ENCODE measurements around the gene SGMS2.
"Not testable (repeated sequence)": the region's sequence is repeated elsewhere in the genome, so short reads cannot be mapped to it uniquely, and the experiment has no call there.

Gene SGMS2

DNA sequence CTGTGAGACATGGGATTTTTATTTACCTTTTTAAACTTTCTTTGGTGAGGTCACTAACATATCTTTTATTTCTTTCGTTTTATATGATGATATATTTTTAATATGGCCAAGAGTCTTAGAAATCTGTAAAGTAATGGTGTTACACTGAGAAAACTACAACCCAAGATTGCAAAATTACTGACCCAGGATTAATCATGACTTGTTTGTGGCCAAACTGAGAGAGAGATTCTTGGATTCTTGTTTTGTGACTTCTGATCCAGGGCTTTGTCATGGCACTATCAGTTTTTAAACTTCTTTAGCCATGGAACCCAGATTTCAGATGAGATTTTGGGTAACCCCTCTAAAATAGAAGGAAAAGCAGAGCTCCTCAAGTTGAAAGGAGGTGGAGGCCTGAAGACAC is 42.0 kb downstream of the SGMS2 start:
- DNase-seq (ENCODE audit: low read depth), result no peak

DNA sequence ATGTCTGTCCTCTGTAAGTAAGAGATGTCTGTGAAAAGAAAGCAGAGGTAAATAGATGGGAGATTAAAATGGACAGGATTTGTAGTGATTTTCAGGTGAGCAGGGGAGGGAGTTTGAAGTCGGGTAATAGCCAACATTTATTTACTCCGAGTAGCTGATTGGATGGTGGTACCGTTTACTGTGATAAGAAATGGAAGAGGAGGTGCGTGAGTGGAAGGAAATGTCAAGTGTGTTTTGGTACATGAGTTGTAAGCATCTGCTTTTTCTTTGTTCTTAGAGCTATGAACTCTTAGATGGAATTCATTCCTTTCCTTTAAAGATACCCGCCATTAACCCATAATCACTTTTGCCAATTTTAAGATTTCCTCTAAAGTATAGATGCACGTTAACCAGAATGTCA is 45.5 kb downstream of the SGMS2 start:
- DNase-seq (ENCODE audit: low read depth), result no peak

DNA sequence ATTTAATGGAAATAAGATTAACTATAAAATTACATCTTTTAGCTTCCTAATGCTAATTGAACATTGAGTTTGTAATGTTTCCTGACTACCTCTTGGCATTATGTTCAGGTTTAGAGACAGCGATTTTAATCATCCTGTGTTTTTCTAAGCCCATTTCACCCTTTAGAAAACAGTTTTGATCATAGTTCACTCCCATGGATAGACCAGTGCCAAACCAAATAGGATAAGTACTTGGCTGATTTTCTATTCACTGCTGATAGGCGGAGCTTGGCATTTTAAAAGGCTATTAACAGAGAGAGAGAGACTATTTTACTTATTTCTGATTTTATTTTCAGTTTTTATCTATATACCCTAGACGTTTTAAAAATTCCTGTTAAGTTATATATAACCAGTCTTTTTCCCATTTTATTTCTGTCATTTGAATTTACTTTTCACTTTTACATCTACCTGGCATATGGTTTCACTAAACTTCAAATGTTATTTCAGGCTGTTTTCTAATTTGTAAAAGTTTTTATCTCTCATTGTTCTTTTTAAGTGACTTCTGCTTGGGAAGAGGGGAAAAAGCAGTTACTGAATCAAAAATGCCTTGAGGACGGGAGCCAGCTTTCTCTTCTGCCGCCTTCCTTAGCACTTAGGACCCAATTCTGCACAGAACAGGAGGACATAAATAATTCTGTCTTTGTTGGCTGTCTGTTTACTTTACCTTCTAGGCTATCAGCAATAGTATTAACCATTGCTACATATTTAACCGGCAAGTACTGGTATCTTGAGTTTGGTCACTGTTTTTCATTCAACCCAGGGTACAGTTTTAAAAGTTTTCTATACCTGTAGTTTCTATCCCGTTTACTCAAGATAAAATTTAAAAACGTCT is 46.4 kb downstream of the SGMS2 start:
- DNase-seq (ENCODE audit: low read depth), result no peak

DNA sequence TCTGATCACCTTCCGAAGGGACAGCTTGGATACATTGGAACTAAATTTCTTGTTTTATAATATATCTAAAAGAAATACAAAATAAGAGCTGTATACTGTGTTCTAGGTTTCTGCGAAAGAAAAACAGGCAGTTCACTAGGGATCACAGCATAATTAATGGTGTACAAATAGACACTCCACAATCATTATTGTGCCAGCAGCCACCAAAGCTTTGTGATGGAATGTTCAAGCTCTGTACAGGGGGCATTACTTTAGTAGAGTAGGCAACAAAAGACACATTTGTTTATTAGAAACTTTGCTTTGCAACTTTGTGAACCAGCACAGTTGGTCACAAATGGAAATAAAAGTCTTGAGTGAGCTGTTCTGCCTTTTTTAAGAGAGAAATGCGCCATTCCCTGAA is 49.3 kb downstream of the SGMS2 start:
- no peak for DNase-seq (ENCODE audit: low read depth)

DNA sequence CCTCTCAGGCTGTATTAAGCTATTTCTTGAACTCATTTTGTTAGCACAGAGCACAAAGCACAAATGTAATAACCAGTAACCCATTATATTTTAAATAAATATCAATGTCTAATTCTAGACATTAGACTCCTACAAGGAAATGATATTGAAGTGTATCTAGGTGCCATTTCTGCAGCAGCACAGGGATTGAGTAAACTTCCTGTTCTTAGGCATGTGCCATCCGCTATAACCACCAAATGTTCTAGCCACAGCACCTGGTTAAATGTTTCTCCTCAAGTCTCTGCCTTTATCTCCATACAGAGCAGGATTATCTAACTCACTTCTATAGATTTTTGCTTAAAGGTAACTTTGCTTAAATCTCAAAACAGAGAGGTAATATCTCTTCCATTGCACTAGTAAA is 51.4 kb downstream of the SGMS2 start:
- DNase-seq (ENCODE audit: low read depth), result no peak

DNA sequence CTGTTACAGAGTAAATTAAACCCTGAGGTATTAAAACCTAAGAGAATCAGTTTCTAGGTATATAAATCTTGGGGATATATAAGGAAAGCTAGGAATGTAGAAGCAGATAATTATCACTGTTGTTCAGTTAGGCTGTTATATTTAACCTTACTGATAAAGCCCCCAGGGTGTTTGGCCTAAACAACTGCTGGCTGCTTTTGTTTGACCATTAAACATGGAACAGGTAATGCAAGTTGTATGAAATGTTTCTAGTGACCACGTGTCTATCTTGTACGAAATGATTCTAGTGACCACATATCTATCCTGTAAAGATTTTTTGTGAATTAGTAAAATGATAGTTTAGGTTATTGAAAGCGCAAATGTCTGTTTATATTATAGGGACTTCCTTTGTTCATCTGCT is 52.6 kb downstream of the SGMS2 start:
- no peak for DNase-seq (ENCODE audit: low read depth)

DNA sequence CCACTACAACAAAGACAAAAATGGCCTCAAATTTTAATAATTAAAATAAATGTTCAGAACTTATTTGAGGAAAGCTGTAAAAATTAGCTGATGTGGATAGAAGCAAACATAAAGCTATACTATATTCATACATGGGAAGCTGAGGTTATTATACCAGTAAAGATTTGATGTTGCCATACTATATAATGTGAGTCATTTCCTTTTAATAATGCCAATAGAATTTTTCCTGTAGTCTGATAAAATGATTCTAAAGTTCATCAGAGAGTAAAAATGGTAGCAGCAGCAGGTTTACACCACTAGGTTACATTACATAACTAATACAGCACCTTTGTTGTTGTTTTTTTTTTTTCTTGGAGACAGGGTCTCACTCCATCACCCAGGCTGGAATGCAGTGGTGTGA is 61.1 kb downstream of the SGMS2 start:
- no peak for DNase-seq (ENCODE audit: low read depth)

DNA sequence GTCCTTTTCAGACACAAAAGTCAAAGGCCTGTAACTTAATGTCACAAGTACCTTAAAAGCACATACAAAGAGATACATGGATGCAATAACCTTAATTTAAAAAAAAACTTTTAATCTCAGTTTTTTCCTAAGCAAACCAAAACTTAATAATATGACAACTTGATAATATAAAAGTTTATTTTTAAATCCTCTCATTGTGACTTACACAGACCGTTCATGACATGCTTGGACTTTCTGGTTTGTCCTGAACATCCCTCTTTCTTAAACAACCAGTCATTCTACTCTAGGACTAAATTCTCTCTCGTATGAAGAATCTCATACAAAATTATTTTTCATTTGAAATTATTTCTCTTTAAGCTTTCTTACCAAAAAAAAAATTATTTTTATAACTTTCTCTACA is 63.5 kb downstream of the SGMS2 start:
- no peak for DNase-seq (ENCODE audit: low read depth)

DNA sequence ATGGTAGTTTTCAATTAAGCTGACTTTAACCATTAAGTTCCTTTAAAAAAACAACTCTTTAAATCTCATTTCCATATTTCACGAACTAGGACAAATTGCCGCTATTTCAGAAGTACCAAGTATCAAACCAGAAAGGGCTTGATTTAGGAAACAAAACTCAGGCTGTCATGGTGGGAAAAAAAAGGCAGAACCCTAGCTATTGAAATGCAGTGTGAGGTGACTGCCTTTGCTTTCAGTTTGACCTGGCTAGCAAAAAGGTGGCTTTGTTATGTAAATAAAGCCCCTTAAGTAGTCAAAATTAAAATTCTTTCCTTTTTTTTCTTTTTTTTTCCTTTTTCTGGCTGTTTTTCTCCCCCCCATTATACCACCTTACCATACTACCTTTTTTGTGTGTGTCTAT is 66.0 kb downstream of the SGMS2 start:
- no peak for DNase-seq (ENCODE audit: low read depth)

DNA sequence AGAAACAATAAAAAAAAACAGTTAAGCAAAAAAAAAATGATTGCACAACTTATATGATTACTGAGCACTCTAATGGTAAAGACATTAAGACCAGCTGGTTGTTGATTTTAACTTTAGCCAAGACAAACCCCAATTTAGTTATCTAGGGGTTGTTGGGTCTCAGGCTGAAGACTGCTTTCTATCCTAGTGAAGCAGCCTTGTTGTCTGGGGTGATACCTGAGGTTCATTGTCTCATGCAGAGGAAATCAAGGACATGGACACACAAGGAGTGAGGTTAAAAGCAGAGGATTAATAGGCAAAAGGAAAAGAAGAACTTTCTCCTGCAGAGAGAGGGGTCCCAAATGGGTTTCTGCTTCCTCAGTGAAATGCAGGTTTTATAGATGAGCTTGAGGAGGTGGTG is 66.6 kb downstream of the SGMS2 start:
- no peak for DNase-seq (ENCODE audit: low read depth)

DNA sequence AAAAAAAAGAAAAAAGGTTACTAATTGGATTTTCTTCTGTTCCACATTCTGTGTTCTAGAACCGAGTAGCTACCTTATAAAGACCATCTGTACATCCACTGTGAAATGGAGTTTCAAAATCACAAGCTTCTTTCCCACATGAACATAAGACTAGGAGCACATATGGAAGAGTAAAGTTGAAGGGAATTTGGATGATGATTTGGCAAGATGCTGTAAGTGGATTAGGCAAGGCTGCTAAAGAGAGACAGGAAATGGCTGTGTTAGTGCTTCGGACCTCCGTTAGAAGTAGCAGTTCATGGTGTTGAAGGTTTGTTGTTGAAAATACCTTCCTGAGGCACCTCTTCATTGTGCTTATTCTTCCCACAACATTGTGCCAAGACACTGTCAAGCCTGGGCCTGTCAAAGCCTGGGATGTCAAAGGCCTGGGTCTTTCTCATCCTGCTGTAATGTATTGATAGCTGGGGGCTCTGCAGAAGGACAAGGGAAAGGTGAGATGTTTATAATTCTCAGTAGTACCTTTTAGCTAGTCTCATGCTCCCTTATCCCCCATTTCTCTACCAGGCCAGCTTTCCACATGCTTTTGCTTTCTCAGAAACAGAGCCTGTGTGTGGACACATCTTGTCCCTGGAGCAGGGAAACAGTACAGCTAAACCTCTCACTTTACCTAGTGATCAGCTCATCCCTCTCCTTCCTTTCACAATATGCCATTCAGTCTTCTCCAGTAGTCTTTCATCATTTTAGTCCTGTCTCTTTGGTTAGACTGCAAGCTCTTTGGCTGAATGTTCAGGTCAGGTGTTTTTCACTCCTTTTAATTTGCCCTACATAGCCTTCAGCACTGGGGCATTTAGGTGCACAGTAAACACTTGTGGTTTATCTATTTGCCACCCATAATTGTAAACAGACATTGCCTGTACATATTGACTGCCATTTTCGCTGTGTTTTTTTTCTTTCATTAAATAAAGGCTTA is 68.7 kb downstream of the SGMS2 start:
- DNase-seq (ENCODE audit: low read depth), result no peak

DNA sequence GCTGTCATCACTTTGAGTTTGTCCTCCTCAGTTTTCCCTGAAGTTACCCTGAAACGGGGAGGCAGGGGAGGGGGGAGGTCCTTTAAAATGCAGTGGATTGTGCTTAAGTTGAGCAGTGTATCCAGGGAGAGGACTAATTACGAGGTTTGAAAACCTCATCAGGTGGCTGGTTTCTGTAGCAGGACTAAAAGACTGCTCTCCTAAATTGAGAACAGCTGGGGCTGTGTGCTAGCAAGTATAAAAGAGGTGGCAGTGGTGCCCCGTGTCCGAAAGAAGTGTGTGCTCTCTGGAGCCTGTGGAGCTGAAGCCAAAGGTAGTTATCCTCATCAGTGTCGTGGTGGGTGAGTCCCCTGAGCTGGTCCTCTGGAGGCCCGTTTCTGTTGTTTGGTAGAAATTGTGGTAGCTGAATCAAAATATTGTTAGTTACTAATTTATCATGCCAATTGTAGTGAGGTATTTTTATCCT is 69.4 kb downstream of the SGMS2 start:
- no peak for DNase-seq (ENCODE audit: low read depth)

DNA sequence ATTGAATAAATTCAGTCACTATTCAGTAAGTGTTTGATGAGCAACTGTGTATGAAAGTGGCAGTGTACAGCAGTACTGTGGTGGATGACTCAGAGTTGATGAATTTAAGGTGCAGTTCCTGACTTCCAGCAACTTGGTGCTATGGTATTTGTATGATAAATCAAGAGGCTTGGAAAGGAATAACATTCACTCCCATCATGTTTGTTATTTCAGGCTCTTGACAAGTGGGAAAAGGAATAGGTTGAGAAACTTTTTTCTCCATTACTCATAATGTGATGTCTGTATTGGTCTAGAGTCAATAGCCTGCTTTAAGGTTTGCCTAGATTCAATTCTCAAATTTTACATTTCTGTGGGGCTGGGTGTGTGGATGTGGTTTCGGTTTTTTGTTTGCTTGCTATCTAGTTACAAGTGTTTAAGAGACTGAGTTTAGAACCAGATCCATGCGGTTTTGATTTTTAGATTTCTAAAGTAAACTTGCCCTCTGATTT is 71.5 kb downstream of the SGMS2 start:
- no peak for DNase-seq (ENCODE audit: low read depth)

DNA sequence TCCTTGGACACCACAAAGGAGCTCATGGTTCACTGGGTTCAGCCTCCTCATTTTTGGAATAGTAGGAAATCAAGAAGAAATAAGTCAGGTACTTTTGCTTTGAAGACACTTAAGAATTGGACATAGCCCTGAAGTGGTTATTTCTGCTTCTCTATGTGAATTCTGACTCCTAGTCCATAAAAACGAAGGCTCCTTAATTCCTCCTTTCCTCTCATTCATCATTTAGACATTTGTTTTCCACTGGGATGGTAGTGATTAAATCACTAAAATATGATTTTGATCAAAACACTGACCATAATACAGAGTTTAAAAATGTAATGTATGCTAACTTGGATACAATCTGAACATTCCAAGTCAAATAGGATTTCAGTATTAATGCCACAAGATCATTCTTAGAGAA is 71.9 kb downstream of the SGMS2 start:
- DNase-seq (ENCODE audit: low read depth), result no peak

DNA sequence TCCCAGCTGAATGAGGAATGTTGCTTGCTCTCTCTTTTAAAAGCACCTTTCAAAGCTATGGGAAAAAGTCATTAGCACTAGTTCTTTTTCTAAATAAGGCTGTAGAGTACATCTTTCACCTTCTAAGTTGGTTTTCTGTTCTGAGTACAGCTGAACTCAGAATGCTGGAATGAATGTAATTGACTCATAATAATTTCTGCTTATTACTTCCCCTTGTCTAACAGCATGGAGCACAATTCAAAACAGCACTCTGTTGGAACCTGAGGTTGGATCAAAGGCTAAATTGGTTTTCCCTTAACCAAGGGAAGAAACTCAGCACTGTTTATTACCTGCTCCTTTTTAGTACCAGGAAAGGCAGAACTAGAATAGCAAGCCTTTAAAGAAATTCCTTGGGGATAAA is 73.1 kb downstream of the SGMS2 start:
- DNase-seq (ENCODE audit: low read depth), result no peak

DNA sequence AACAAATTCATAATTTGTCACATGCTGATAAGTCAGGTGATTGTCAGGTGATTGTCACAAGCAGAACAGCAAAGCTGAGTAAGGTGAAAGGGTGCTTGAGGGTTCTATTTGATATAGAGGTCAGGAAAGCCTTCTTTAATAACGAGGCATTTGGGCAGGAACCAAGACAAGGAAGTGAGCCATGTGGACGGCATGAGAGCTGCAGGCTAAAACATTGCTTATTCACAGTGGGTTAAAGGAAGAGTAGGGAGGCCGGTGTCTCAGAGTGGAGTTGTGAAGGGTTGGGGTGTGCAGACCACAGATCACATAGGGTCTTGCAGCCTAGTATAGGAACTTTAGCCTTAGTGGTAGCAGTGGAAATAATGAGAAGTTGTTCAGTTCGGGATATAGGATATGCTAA is 75.3 kb downstream of the SGMS2 start:
- no peak for DNase-seq (ENCODE audit: low read depth)

DNA sequence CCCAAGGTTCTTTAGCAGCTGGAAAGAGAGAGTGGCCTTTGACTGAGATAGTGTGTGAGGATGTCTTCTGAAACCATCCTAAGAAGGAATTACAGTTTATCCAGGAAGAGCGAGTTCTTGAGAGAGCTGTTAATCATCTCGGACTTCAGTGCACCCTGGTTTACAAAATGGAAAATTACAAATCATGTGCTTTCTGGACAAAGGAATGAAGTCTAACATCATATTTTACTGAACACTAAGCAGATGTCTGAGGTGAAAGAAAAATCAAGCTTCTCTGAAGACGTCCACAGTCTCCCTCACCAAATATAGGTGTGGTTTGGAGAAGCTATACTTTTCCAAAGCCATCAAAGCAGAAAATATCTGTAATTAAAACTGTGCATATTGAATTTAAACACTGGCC is 75.8 kb downstream of the SGMS2 start:
- no peak for DNase-seq (ENCODE audit: low read depth)

DNA sequence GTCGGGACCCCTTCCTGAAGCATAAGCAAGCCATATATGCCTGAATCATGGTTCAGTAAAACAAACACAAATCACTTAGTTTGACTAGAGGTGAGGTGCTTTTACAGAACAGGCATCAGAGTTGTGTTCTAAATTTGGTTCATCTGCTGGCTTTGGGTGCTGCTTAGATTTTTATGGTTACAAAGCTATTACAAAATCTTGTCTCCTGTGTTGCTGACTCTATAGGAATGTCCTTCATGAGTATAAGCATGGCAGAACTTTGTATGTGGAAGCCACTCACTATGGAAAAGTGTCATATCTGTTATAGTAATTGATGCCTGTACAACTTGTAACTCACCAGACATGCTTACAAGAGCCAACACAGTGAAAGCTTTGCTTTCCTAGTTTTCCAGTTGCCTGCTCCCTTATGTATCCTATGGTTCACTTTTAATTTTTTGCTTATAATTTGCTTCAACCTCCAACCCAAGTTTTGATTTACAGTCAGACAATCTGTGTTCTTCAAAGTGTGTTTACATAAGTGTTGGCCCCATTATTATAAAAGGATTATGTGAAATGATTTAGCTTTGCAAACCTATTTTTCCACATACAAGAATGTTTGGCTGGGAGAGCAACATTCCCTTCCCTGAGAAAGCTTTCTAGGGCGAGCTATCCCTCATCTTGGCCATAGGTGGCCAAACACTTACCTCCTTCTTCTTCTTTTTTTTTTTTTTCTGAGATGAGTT is 76.6 kb downstream of the SGMS2 start:
- DNase-seq (ENCODE audit: low read depth), result no peak

DNA sequence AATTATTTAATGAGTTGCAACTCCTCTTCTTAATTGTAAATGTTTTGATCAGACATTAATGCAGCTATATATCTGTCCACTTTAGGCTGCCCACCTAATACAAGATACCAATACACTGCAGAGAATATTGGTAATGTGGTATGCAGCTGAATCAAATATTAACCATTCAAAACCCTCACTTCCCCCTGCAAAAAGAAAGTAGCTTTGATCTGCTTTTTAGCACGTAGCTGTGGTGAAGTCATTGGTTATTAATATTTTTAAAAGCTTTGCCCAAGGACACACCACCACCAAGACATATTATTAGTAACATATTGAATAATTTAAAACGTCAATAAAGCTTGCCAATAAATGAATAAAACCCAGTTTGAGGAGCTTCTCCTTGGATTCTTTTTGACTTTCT is 78.0 kb downstream of the SGMS2 start:
- no peak for DNase-seq (ENCODE audit: low read depth)

DNA sequence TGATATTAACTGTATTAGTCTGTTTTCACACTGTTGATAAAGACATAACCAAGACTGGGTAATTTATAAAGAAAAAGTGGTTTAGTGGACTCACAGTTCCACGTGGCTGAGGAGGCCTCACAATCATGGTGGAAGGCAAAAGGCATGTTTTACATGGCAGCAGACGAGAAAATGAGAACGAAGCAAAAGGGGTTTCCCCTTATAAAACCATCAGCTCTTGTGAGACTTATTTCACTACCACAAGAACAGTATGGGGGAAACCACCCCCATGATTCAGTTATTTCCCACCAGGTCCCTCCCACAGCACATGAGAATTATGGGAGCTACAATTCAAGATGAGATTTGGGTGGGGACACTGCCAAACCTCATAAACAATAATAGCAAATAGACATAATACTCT is 80.3 kb downstream of the SGMS2 start:
- DNase-seq (ENCODE audit: low read depth), result not testable (repeated sequence)

DNA sequence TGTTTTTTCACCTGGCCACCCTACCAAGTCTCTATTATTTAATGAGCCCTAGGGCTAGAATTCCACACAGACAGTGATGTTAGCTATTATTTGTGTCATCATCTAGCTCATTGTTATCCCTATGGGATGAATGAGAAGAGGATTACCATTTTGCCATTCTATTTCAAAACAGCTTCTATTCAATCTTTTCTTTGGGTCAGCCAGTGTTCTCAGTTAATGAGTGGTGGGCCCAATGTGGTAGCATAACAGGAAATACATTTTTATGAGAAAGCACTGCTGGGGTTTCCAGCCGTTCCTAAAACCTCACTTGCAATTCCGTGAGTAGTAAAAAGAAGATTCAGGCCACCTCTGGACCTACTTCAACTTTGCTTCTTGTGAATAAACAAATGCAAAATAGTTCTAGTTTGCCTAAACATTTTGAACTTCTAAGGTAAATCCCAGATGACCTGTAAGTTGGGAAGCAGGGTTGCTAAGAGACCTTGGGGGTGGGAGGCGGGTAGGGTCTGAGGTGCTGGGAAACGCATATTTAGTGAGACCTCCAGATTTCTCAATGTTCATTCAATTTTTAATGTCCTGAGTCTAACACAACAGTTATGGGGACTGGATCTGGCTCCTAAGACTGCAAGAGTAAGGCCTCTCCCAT is 81.8 kb downstream of the SGMS2 start:
- DNase-seq (ENCODE audit: low read depth), result no peak

DNA sequence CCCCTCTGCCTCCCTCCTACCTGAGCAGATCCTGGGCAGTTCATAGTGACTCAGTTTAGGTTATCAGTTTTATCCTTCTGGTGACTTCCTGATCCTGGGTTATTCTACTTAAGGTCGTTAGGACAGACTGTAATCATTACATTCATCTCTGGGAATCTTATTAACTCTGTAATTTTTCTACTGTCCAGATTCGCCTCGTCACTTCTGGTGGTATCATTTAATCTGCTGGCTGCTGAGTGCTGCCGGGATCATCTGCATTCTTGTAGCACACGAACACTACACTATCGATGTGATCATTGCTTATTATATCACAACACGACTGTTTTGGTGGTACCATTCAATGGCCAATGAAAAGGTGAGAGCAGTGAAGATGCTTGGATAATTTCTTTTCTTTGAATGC is 83.6 kb downstream of the SGMS2 start:
- no peak for DNase-seq (ENCODE audit: low read depth)

Data from activated T-cell treated with anti-CD3 and anti-CD28 coated beads for 24 hours (primary cell).